Peyer's patch (tissue), 4 donors: ENCODE data around the gene L3MBTL4.

ENCODE experiments used
- POLR2A ChIP-seq, 2 donors: fragments of 450-650 bp; IDR thresholded peaks; one replicate each; pipeline ENCODE4 v1.5.1; 2017; ENCODE audit warnings: antibody characterized with exemption in 2 of 2, mild to moderate bottlenecking in 2 of 2, moderate library complexity in 2 of 2
- TF ChIP-seq, protein P1 (sequence below), 6 experiments: fragments of 450-650 bp in 4 of 6; fragments of 200-600 bp in 2 of 6; sonication (generic) in 1 of 6; IDR thresholded peaks; one replicate each; pipeline ENCODE4 v1.5.1; 2017 to 2019; ENCODE audit warnings: antibody characterized with exemption in 6 of 6, mild to moderate bottlenecking in 3 of 6, moderate library complexity in 1 of 6

DNA sequence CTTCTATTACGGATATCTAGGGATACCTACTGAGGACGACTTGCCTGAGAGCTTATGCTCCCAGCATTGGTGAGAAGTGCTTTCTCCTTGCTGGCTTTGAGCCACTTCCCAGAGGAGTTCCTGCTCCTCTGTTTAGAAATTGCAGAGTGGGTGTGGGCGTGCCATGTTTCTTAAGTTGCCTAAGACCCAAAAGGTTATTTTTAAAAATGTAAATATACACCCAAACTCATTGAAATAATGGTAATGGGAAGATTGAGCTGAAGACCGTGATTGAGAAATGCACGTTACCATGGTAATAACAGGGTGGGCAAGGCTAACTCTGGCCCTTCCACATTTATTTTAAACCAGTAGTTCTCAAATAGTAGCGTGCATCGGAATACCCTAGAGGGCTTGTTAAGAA lies 502.1 kb downstream of the L3MBTL4 start:
- TF ChIP-seq, protein P1, sequence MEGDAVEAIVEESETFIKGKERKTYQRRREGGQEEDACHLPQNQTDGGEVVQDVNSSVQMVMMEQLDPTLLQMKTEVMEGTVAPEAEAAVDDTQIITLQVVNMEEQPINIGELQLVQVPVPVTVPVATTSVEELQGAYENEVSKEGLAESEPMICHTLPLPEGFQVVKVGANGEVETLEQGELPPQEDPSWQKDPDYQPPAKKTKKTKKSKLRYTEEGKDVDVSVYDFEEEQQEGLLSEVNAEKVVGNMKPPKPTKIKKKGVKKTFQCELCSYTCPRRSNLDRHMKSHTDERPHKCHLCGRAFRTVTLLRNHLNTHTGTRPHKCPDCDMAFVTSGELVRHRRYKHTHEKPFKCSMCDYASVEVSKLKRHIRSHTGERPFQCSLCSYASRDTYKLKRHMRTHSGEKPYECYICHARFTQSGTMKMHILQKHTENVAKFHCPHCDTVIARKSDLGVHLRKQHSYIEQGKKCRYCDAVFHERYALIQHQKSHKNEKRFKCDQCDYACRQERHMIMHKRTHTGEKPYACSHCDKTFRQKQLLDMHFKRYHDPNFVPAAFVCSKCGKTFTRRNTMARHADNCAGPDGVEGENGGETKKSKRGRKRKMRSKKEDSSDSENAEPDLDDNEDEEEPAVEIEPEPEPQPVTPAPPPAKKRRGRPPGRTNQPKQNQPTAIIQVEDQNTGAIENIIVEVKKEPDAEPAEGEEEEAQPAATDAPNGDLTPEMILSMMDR (IDR thresholded peaks at IDR 0.05) = no peak
- no peak for TF ChIP-seq POLR2A (IDR thresholded peaks at IDR 0.05)
